Suprapubic skin (tissue), 4 donors: ENCODE results near the gene JUP. TPM values are rescaled to one million over a fixed set of nuclear protein-coding genes. Genes with fewer than 3 reads are reported as not detected.

ENCODE experiments used
- DNase-seq, 2 donors: peaks; one replicate each; pipeline ENCODE4 v3.0.0-alpha.2; 2019; ENCODE audit warnings: low spot score in 2 of 2
- H3K27ac ChIP-seq: fragments of 200-600 bp; sonication (generic); one replicate; pipeline ENCODE4 v1.5.1; 2019
- H3K27me3 ChIP-seq: fragments of 200-600 bp; sonication (generic); one replicate; pipeline ENCODE4 v1.5.1; 2019
- H3K36me3 ChIP-seq: fragments of 200-600 bp; sonication (generic); one replicate; pipeline ENCODE4 v1.5.1; 2019
- H3K4me1 ChIP-seq: fragments of 200-600 bp; sonication (generic); one replicate; pipeline ENCODE4 v1.5.1; 2019
- H3K4me3 ChIP-seq: fragments of 200-600 bp; sonication (generic); one replicate; pipeline ENCODE4 v1.5.1; 2019; ENCODE audit warnings: mild to moderate bottlenecking
- H3K9me3 ChIP-seq: fragments of 200-600 bp; sonication (generic); one replicate; pipeline ENCODE4 v1.5.1; 2019
- CTCF ChIP-seq, 2 donors: fragments of 200-600 bp in 1 of 2; fragments of 450-650 bp in 1 of 2; sonication (generic) in 1 of 2; IDR thresholded peaks; one replicate each; pipeline ENCODE4 v1.5.1; 2016 to 2019; ENCODE audit warnings: antibody characterized with exemption in 2 of 2, mild to moderate bottlenecking in 1 of 2, moderate library complexity in 1 of 2
- EP300 ChIP-seq: sonication (generic); formaldehyde crosslinking; IDR thresholded peaks from one replicate; pipeline ENCODE4 v1.6.1; 2017; ENCODE audit warnings: antibody characterized with exemption
- POLR2A ChIP-seq, 2 donors: fragments of 450-650 bp; IDR thresholded peaks; one replicate each; pipeline ENCODE4 v1.6.1; 2017; ENCODE audit warnings: antibody characterized with exemption in 2 of 2, mild to moderate bottlenecking in 2 of 2, moderate library complexity in 2 of 2
- POLR2AphosphoS5 ChIP-seq, 3 donors: sonication (generic); formaldehyde crosslinking; IDR thresholded peaks; one replicate each; pipeline ENCODE4 v1.6.1; 2017; ENCODE audit warnings: antibody characterized with exemption in 3 of 3
- WGBS: methylation state at CpG from one replicate; pipeline ENCODE4 v1.1.5; 2018; 5-methylcytosine and 5-hydroxymethylcytosine counted together
- total RNA-seq, 4 donors: library from RNA; depleted of rRNA; stranded (reverse); fragments of >200 nt; gene quantifications; one replicate each; pipeline ENCODE4 v1.1.0, GENCODE V29; 2016

JUP gene
- total RNA-seq, 4 donors from 2014 or later = 1,107 to 2,369 (median 1,992) TPM

- no peak for DNase-seq
- Histone ChIP-seq H3K4me3 (peak overlapping the region; percentile 17), H3K27me3 (no peaks in the 10 kb centered on the region), H3K36me3 (peaks cover 64% of the 10 kb centered on the region), H3K9me3 (no peaks in the 10 kb centered on the region), H3K4me1 (peaks cover 76% of the 10 kb centered on the region), H3K27ac (peak overlapping the region; percentile 83)
- WGBS = 61% methylated on average over 12 of the region's 19 CpGs
- TF ChIP-seq POLR2A (IDR thresholded peaks at IDR 0.05) (no peak), EP300 (no peak), POLR2AphosphoS5 (IDR thresholded peaks at IDR 0.05) (no peak), CTCF (IDR thresholded peaks at IDR 0.05) (no peak)
These were observed 13.8 kb downstream of the JUP start for GRCh38 chr17:41772586-41773189.

DNA sequence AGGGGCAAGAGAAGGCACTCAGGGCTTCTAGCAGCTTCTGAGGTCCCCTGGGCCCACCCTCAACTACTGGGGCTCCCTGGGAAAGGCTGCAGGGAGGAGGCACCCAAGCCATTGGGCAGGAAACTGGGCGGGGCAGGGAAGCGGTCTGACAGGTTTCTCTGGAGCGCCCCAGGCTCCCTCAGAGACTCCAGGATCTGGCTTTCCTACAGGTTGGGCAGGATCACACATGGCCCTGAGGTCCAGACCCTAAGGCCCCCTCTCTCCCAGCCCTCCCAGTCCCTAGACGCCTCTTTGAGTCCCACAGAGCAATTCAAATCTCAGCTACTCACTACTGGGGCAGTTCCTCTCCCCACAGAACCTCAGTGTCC, 14.3 kb downstream of the JUP start:
- no peaks in the 10 kb centered on the region for H3K27me3 ChIP-seq
- peaks cover 71% of the 10 kb centered on the region for H3K4me1 ChIP-seq
- 31% methylated on average over 3 of the region's 4 CpGs for WGBS
- H3K27ac ChIP-seq = peak overlapping the region; percentile 83
- TF ChIP-seq POLR2A (IDR thresholded peaks at IDR 0.05) (no peak), CTCF (IDR thresholded peaks at IDR 0.05) (no peak), POLR2AphosphoS5 (IDR thresholded peaks at IDR 0.05) (no peak), EP300 (no peak)
- peaks cover 69% of the 10 kb centered on the region for H3K36me3 ChIP-seq
- H3K9me3 ChIP-seq = no peaks in the 10 kb centered on the region
- peak overlapping the region; percentile 17 for H3K4me3 ChIP-seq
- peak in 1 of 2 donors; percentile 79 for DNase-seq

DNA sequence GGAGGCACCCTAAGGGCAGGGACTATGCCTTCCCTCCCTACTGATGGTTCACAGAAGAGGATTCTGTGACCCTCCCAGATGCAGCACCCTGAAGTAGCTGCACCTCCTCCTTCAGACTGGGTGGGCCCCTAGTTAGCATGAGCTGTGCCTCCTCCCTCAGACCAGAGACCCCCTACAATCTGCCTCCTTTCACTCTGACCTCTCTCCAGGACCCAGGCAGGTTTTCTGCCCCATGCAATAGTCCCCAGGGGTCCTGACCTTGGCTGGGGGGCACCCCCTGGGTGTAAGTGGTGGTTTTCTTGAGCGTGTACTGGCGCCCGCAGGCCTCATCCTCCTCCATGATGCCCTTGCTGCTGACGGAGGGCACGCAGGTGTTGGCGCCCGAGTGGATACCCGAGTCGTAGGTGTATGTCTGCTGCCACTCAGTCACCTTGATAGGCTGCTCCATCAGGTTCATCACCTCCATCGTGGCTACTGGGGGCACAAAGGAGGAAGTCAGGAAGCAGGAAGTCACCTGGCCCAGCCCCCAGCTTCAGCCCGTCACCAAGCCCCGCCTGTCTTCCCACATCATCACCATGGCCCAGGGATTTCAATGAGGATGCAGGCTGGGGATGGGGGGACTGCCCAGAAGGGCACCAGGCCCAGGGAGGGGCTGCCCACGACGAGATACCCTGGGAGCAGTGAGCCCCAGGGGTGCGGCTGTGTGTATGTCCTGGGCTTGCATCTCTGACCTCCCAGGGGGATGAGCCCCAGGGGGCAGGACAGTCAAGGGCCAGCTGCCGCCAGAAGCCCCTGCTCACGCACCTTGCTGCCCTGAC, 14.9 kb downstream of the JUP start:
- Histone ChIP-seq H3K4me3 (peak overlapping the region; percentile 17), H3K27ac (peak overlapping the region; percentile 83)
- TF ChIP-seq EP300 (no peak), POLR2AphosphoS5 (IDR thresholded peaks at IDR 0.05) (no peak), CTCF (IDR thresholded peaks at IDR 0.05) (no peak), POLR2A (IDR thresholded peaks at IDR 0.05) (no peak)

DNA sequence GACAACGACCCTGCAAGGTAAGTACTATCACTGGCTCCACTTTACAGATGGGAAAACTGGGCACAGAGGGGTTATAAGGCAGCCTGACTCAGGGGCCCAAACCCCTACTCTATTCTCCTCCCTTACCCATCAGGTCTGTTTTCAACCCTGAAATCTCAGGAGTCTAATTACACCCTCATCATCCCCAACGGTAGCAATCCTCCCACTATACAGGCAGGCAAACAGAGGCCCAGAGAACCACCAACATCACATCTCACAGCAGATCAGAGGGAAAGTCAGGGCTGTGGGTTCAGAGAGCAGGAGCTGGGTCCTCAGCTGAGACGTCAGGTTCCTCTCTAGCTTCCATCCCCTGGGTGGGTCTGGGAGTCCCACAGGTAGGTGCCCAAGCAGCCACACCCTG, 16.5 kb downstream of the JUP start:
- no peaks in the 10 kb centered on the region for H3K27me3 ChIP-seq
- WGBS = 42% methylated on average over 3 of the region's 3 CpGs
- H3K36me3 ChIP-seq = peaks cover 79% of the 10 kb centered on the region

More for the DNA sequence above, 14.9 kb downstream of the JUP start:
- Histone ChIP-seq H3K36me3 (peaks cover 72% of the 10 kb centered on the region), H3K9me3 (no peaks in the 10 kb centered on the region), H3K4me1 (peaks cover 65% of the 10 kb centered on the region), H3K27me3 (no peaks in the 10 kb centered on the region)
- WGBS = 63% methylated on average over 14 of the region's 17 CpGs
- DNase-seq = peak in 1 of 2 donors; percentile 59

More for the DNA sequence above, 16.5 kb downstream of the JUP start:
- TF ChIP-seq CTCF (IDR thresholded peaks at IDR 0.05) (no peak), EP300 (no peak)
- peaks cover 49% of the 10 kb centered on the region for H3K4me1 ChIP-seq
- no peak overlapping the region for H3K27ac ChIP-seq
- no peaks in the 10 kb centered on the region for H3K9me3 ChIP-seq
- no peak for DNase-seq
- H3K4me3 ChIP-seq = no peak overlapping the region
